CD4-positive, alpha-beta T cell treated with Interferon alpha-2 for 1 hour (primary cell): Measurements from ENCODE around the gene SERF2.
"Not testable (repeated sequence)": the region's sequence is repeated elsewhere in the genome, so short reads cannot be mapped to it uniquely, and the experiment has no call there.

Experiments
- DNase-seq, 2 donors: peaks; one replicate each; pipeline ENCODE4 v3.0.0-alpha.2; 2020 to 2022

SERF2 gene

DNA sequence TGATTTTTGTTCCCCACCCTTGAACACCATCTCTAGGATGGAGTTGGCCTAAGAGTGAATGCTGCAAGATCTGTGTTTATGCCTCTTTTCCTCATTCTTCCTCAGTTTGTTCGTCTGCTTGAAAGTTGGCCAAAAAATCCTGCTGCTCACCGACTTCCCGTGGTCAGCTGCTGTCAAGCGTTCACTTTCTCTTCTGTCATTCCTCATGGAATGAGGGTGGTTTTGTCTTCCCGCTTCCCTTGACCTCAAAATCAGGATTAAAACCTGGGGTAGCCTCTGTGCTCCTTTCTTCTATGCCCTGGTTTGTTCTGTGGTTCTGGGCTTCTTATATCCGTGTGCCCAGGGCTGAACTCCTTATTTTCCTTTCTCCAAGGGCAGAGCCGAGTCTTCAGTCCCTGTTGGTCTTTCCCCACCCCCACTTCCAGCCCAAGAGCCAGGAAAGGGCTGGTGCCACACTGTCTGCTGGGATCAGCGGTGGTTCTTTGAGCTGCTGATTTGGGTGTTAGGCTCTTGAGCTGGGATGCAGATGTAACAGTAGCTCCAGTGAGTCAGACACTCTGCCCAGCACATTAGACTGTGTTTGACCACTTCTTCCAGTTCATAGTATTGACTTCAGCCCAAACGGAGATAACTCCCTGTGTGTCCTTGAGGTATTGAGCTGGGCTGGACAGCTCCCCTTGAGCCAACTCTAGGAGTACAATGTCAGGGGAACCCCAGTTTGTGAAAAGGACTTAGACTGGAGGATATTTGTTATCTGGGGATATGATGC, 2.3 kb downstream of the SERF2 start:
- DNase-seq: no peak

DNA sequence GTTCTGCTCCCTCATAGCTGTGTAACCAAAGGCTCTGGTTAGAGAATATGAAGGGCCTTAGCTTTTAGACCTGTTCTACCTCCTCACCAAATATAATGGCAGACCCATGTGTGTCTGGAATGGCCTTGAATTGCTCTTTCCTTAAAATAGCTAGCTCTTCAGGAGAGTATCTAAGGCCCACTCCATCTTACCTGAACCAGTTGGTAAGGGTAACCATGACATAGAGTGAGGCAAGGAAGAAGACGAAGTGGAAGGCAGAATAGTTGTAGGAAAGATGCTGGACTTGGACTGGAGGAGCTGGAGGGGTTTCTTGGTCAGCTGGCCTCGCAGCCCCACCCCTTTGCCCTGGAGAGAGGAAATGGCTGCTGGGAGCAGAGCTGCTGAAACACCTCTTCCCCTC, 3.1 kb downstream of the SERF2 start:
- DNase-seq: no peak

DNA sequence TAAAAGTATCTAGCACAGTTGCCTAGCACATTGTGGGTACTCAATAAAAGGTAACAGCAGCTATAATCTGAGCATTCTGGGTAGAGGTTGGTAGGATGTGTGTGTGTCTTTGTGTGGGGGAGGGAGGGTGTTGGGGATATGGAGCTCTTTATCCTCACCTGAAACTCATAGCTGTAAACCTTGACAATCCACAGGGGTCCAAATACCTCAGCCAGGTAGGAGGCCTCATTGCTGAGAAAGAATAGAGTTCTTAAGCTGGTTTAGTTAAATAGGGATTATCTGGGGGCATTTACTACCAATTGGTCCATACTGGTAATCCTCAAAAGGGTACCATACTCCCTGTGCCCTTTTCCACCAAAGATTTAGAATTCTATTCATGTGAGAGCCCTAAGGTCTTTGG, 3.9 kb downstream of the SERF2 start:
- DNase-seq: no peak

DNA sequence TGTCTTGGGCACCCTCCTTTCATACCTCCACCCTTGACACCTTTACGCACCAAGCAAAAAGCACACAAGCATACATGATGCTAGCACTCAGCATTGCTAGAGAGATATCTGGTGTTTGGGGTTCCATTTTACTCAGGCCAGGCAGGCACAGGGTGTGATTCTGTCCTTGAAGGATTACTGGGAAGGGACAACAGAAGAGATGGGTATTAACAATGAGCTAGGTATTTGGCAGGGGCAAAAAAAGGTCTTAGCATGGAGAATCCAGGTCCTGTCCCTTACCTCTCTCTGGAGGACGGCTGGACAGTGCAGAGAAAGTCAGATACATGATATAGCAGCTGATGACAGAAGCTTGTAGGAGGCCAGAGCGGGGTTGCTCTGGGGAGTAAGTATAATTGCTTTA, 4.4 kb downstream of the SERF2 start:
- no peak for DNase-seq

DNA sequence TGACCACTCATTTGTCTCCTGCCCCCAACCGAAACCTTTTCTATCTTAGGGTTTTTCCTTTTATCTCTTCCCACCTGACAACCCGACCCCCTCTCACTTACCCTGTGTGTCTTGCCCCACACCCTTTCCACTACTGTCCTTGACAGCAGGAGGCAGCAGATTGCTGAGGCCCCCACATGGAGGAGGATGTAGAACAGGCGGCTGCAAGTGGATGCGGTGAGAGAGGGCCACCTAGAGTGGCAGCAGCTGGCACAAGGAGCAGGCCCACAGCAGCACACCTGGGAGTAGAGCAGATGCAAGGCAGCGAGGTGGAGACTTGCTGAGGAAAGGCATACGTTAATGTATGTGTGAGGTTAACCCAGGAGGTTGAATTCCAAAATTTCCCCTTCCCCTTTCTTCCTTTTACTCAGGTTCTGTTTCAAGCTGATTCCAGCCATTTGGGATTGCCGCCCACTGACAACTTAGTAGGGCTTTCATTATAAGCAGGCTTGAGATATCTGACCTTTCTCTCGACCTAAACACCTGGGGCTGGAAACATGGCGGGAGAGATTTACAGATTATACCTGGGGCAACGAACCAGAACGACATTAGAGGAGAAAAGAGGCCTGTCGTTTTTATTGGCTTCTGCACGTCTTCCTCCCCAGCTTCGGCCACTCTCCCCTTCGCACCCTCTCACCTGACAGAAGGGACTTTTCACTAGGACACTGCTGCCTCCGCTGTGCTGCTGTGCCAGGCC, 7.3 kb downstream of the SERF2 start:
- DNase-seq: no peak

DNA sequence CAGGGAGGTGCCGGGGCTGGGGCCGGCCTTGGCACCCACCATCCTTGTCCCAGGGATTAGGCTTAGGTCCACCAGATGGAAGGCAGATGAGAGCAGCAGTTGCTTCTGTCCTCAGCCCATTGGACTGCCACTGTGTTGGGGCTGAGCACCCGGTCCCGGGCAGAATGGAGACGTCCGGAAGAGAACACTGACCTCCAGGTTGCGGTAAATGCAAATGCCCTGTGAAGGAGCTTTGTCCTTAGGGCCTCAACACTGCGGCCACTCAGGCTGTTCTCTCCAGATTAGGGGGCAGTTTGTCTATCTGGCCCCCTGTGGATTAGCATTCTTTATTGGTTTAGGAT, 7.8 kb downstream of the SERF2 start, which contains the start of gene SERINC4:
TSS of gene SERINC4 (minus strand) at position 276 of the 341 bp plus-strand sequence. CDS start at position 42, 234 bp downstream.
- DNase-seq: no peak

DNA sequence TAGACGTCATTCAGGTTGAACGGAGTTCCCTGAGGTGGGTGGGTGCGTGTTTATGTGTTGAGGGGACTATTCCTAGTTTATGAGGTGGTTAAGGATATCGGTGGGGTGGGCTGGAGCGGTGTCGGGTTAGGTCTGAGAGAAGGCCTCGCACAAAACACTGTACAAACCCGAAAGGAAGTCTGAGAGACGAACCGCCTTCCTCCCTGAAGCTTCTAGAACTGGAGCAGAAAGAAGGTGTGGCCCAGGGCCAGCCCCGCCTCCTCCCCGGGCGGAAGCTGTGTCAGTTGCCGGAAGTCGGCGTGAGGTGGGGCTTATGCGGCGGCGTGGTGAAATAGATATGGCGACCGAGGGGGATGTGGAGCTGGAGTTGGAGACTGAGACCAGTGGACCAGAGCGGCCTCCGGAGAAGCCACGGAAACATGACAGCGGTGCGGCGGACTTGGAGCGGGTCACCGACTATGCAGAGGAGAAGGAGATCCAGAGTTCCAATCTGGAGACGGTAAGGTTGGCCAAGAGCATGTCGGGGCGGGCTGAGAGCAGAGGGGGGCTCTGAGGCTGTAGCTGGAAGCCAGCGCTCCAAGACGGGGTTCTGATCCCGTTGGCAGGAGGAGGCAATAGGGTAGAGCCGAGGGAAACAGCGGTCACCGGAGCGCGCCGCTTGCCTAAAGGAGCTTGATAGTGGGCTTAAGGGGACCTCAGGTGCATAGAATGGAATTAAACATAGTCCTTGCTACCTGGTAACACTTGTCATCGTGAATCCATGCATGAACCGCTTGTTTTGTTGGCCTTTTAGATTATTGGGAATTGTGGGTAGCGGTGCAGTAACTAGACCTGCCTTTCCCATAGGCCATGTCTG, 8.4 kb downstream of the SERF2 start, which contains the start of gene HYPK:
TSS of gene HYPK (plus strand) at position 314 of the 856 bp plus-strand sequence. CDS start at position 338, 24 bp downstream.
- peak; percentile 92 to 94 for DNase-seq

DNA sequence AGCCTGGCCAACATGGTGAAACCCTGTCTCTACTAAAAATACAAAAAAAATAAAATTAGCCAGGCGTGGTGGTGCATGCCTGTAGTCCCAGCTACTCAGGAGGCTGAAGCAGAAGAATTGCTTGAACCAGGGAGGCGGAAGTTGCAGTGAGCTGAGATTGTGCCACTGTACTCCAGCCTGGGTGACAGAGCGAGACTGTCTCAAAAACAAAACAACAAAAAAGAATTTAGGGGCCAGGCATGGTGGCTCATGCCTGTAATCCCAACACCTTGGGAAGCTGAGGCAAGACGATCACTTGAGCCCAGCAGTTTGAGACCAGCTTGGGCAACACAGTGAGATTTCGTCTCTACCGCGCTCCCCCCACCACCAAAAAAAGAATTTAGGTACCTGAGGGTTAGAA, 10.6 kb downstream of the SERF2 start:
- not testable (repeated sequence) for DNase-seq

DNA sequence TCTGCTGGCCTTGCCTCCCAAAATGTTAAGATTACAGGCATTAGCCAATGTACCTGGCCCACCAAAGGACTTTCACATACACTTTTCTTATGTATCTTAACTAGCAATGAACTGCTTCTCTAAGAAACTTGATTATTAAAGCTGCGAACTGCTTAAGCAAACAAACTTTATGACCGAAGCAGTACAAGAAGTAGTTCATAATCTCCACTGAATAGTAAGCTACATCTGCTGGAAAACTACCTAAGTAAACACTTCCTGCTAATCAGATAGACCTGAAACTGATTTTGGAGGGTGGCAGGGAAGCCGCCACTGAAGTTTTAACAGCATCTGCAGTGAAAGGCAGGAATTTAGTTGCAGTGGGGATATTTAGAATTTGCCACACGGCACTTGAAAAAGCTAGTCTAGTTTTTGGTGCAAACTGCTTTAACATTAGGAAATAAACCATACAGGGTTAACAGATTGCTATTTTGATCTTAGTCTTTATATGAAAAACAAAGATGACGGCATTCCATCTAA, 16.4 kb downstream of the SERF2 start:
- no peak for DNase-seq

DNA sequence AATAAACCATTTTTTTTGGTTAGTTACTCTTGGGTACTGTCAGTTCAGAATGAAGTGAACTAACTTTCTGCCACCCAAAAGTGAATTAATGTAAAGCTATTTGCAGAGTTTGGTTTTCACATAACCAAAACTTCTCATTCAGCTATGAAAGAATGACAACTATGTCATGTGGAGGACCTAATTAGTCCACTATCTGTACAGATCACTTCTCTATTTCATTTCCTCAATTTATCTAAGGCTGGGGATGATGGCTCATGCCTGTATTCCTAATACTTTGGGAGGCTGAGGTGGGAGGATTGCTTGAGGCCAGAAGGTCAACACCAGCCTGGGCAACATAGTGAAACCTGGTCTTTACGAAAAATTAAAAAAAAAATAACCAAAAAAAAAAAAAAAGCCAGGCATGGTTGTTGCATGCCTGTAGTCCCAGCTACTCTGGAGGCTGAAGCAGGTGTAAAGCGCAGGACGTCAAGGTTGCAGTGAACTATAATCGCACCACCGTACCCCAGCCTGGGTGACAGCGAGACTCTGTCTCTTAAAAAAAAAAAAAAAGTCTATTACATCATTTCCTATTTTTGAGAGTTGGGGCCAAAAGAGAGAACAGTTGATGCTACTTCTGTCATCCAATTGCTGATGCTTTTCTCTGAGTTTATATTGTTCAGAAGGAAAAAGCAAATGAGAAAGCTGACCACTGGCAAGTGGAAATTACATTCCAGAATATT, 17.0 kb downstream of the SERF2 start:
- peak in 1 of 2 donors; percentile 48 for DNase-seq

DNA sequence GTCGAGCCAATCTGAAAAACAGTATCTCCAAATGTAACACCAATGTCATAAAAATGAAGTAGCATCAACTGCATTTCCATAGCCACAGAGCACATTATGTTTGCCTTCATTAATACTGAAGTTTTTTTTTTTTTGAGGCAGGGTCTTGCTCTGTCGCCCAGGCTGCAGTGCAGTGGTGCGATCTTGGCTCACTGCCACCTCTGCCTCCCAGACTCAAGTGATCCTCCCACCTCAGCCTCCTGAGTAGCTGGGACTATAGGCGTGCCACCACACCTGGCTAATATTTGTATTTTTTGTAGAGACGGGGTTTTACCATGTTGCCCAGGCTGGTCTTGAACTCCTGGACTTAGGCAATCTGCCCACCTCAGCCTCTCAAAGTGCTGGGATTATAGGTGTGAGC, 22.9 kb downstream of the SERF2 start:
- DNase-seq: not testable (repeated sequence)

DNA sequence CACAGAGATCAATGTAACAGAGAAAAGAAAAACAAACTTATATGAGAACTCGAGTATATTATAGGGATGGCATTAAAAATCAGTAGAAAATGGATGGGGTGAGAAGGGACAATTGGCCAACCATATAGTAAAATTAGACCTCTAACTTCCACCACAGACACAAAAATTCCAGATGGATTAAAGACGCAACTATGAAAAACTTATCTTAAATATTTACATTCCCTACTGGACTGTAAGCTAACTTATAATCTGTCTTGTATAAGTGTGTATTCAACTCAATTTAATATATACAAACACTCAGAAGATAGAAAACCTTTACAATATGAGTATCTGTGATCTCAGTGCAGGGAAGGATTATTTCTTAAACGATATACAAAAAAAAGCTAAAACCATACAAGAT, 29.4 kb downstream of the SERF2 start:
- DNase-seq: no peak

DNA sequence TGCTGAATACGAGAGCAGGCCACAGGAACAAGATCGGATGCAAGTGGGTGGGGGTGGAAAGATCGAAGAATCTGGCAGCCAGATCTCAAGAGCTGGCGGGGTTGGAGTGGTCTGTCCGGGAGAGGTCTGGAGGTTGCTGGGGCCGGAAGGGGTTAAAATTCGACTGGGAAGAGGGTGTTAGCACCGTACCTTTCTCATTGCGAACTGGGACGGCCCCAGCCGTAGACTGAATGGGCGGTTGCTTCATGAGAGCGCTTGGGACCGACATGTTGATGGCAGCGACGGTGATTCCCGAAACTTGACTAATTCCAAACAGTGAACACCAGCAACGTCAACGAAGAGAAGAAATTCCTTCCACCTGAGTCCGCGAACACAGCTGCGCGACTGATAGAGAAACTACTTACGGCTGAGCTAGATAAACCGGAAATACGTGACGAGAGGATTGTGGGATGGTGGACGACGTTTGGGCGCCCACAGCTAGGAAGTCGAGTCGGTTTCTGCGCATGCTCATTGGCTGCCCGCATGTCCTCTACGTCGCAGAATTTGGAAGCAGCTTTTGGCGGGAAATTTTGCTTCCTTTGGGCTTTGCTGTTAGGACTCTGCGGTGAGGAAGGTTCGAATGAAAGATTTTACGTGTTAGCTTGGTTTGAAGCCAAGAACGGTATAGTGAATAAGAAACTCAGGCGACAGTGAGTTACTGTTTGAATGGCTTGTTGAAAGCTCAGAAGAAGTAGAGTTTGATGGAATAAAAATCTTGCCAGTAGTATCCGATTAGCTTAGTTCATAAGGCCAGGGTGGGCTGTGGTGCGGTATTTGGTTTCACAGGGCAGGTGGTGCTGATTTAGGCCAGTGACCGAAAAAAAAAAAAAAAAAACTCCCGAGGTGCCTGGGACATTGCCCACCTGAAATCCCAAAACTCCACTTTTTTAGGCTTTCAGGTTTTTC, 32.5 kb downstream of the SERF2 start, which contains the start of gene MFAP1:
TSS of gene MFAP1 (minus strand) at position 389 of the 945 bp plus-strand sequence. CDS start at position 268, 121 bp downstream.
- peak; percentile 95 for DNase-seq

DNA sequence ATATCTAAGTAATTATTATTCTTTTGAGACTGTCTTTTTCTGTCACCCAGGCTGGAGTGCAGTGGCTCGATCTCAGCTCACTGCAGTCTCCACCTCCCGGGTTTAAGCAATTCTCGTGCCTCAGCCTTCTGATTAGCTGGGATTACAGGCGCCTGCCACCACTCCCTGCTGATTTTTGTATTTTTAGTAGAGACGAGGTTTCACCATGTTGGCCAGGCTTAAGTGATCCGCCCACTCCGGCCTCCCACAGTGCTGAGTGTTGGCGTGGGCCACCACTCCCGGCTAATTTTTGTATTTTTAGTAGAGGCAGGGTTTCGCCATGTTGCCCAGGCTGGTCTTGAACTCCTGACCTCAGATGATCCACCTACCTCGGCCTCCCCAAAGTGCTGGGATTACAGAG, 33.2 kb downstream of the SERF2 start:
- not testable (repeated sequence) for DNase-seq

DNA sequence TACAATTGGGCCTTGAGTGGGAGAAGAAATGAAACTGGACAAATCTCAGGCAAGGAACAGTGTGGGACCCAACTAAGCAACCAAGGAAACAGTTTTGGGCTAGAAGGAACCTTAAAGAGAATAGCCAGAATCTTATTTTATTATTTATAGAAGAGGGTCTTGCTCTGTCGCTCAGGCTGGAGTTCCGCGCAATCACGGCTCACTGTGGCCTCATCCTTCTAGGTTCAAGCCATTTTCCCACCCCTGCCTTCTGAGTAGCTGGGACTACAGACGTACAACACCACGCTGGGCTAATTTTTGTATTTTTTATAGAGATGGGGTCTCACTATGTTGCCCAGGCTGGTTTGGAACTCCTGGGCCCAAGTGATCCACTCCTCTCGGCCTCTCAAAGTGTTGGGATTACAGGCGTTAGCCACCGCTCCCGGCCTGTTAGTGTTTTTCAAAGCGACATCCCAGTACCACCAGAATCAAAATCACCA, 33.9 kb downstream of the SERF2 start:
- no peak for DNase-seq

DNA sequence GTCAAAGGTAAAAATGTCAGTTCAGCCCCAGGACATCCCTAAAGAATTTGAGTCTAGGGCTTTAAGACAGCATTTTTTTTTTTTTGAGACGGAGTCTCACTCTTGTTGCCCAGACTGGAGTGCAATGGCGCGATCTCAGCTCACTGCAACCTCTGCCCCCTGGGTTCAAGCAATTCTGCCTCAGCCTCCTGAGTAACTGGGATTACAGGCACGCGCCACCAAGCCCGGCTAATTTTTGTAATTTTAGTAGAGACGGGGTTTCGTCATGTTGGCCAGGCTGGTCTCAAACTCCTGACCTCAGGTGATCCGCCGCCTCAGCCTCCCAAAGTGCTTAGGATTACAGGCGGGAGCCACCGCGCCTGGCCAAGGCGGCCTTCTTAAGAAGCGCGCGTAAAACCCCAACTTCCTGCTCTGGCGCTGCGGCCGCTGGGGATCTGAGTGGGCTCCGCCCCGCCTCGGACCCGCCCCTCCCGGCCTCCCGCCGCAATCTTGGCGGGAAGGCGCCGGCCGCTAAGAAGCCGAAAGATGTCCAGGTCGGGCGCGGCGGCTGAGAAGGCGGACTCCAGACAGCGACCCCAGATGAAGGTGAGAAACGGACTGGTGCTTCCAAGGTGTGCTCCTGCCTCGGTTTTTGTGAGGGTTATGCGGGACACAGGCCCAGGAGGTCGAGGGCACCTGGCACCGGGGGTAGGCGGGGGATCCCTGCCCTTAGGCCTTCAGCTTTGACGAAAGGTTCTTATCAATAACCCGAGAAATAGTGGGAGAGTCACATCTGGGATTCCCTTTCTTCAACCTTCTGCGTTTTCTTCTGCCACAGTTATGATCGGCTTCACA, 34.6 kb downstream of the SERF2 start, which contains the start of gene WDR76:
TSS of gene WDR76 (plus strand) at position 495 of the 834 bp plus-strand sequence. CDS start at position 526, 31 bp downstream.
- DNase-seq: peak; percentile 70 to 79

DNA sequence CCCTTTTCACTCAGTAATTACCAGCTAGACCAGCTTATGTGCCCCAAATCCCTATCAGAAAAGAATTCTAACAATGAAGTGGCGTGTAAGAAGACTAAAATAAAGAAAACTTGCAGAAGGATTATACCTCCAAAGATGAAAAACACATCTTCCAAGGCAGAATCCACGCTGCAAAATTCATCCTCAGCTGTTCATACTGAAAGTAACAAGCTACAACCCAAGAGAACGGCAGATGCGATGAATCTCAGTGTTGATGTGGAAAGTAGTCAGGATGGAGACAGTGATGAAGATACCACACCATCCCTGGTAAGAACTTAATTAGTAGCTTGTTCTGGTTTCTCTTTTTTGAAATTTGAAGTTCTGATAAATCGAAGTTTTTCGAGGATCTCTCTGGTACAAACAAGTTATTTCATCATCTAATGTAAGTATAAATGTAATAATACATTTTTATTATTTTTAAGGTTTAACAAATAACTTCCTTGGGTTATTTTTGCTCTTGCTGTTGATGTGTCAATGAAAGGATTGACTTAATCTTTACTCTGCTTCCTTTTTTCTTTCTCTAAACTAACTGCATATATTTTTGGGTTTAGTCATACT, 36.0 kb downstream of the SERF2 start:
- peak in 1 of 2 donors; percentile 28 for DNase-seq

DNA sequence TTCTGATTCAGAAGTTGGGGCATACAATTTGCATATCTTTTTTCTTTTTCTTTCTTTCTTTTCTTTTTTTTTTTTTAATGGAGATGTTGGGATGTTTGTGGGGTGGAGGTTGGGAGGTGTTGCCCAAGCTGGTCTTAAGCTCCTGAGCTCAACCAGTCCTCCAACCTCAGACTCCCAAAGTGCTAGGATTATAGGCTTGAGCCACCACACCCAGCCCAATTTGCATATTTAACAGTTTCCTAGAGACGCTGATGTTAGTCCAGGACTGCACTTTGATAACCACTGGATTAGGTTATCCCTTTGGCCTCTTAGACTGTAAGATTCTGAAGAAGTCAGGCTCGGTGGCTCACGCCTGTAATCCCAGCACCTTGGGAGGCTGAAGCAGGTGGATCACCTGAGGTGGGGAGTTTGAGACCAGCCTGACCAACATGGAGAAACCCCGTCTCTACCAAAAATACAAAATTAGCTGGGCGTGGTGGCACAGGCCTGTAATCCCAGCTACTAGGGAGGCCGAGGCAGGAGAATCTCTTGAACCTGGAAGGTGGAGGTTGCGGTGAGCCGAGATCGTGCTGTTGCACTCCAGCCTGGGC, 37.9 kb downstream of the SERF2 start:
- not testable (repeated sequence) for DNase-seq
